HUES48 (cell line): ENCODE data around the gene AP2S1.

ENCODE experiments used
- H3K27ac ChIP-seq: one replicate; pipeline ENCODE4 v1.7.0; 2013; ENCODE audit warnings: low read depth, low read length, inconsistent platforms
- H3K27me3 ChIP-seq: 2 replicates; pipeline ENCODE4 v1.6.1; 2013; ENCODE audit warnings: mild to moderate bottlenecking, low read length; ENCODE audit not compliant: control insufficient read depth, insufficient read depth
- H3K36me3 ChIP-seq: 2 replicates; pipeline ENCODE4 v1.6.1; 2013; ENCODE audit warnings: low read length; ENCODE audit not compliant: control insufficient read depth, insufficient read depth
- H3K4me1 ChIP-seq: 2 replicates; pipeline ENCODE4 v1.6.1; 2013; ENCODE audit warnings: mild to moderate bottlenecking, low read length; ENCODE audit not compliant: control insufficient read depth, insufficient read depth
- H3K4me3 ChIP-seq: 2 replicates; pipeline ENCODE4 v1.5.1; 2013; ENCODE audit warnings: mild to moderate bottlenecking, low read depth, low read length
- H3K9ac ChIP-seq: 2 replicates; pipeline ENCODE4 v1.6.1; 2013; ENCODE audit warnings: mild to moderate bottlenecking, low read depth, low read length, moderate library complexity
- H3K9me3 ChIP-seq: 2 replicates; pipeline ENCODE4 v1.6.1; 2013; ENCODE audit warnings: low read length; ENCODE audit not compliant: control insufficient read depth, insufficient read depth

AP2S1 gene

GRCh38 chr19:46850228-46851203, at the start of gene AP2S1:
Gene AP2S1, minus strand, starts transcription at chr19:46850846. Its CDS starts 80 bp downstream, at chr19:46850766.
- Histone ChIP-seq H3K9me3 (no peaks in the 10 kb centered on the region), H3K27ac (peak within 1 kb of the TSS; percentile 90), H3K27me3 (peaks cover 5% of the 10 kb centered on the region), H3K4me1 (peaks cover 8% of the 10 kb centered on the region; the same call in 1 of the 2 replicates), H3K9ac (peak within 1 kb of the TSS; percentile 82), H3K36me3 (peaks cover 9% of the 10 kb centered on the region), H3K4me3 (peak within 1 kb of the TSS; percentile 88)

GRCh38 chr19:46900341-46900740, 49.7 kb upstream of the AP2S1 start:
- no peaks in the 10 kb centered on the region for H3K27me3 ChIP-seq
- H3K9me3 ChIP-seq: no peaks in the 10 kb centered on the region
- H3K4me1 ChIP-seq: peaks cover 26% of the 10 kb centered on the region
- H3K36me3 ChIP-seq: no peaks in the 10 kb centered on the region
- H3K9ac ChIP-seq: no peak overlapping the region
- no peak overlapping the region for H3K27ac ChIP-seq
- H3K4me3 ChIP-seq: no peak overlapping the region

- H3K27me3 ChIP-seq: no peaks in the 10 kb centered on the region
- no peak overlapping the region for H3K4me3 ChIP-seq
- H3K9me3 ChIP-seq: no peaks in the 10 kb centered on the region
- H3K4me1 ChIP-seq: peaks cover 19% of the 10 kb centered on the region
- H3K36me3 ChIP-seq: no peaks in the 10 kb centered on the region
- no peak overlapping the region for H3K9ac ChIP-seq
- no peak overlapping the region for H3K27ac ChIP-seq
These were observed 48.1 kb upstream of the AP2S1 start for GRCh38 chr19:46898731-46899130.

- Histone ChIP-seq H3K27me3 (no peaks in the 10 kb centered on the region), H3K9ac (no peak overlapping the region), H3K36me3 (no peaks in the 10 kb centered on the region), H3K9me3 (no peaks in the 10 kb centered on the region), H3K4me1 (peaks cover 8% of the 10 kb centered on the region; the same call in 1 of the 2 replicates), H3K27ac (no peak overlapping the region), H3K4me3 (no peak overlapping the region)
These were observed 45.6 kb upstream of the AP2S1 start for GRCh38 chr19:46896076-46896794.

- peaks cover 3% of the 10 kb centered on the region; the same call in 1 of the 2 replicates for H3K4me1 ChIP-seq
- no peaks in the 10 kb centered on the region for H3K27me3 ChIP-seq
- no peak overlapping the region for H3K9ac ChIP-seq
- H3K9me3 ChIP-seq: no peaks in the 10 kb centered on the region
- H3K27ac ChIP-seq: no peak overlapping the region
- no peak overlapping the region for H3K4me3 ChIP-seq
- no peaks in the 10 kb centered on the region for H3K36me3 ChIP-seq
These were observed 41.9 kb upstream of the AP2S1 start for GRCh38 chr19:46892252-46893179.

- Histone ChIP-seq H3K27me3 (no peaks in the 10 kb centered on the region), H3K4me3 (no peak overlapping the region), H3K9ac (no peak overlapping the region), H3K36me3 (no peaks in the 10 kb centered on the region), H3K4me1 (peaks cover 3% of the 10 kb centered on the region; the same call in 1 of the 2 replicates), H3K27ac (no peak overlapping the region), H3K9me3 (no peaks in the 10 kb centered on the region)
These were observed 40.0 kb upstream of the AP2S1 start for GRCh38 chr19:46890423-46891170.

GRCh38 chr19:46887240-46887782, 36.7 kb upstream of the AP2S1 start:
- H3K4me3 ChIP-seq: no peak overlapping the region

GRCh38 chr19:46886546-46887239, 36.0 kb upstream of the AP2S1 start:
- H3K27me3 ChIP-seq: no peaks in the 10 kb centered on the region
- H3K9ac ChIP-seq: no peak overlapping the region
- H3K36me3 ChIP-seq: no peaks in the 10 kb centered on the region
- H3K27ac ChIP-seq: no peak overlapping the region
- no peaks in the 10 kb centered on the region for H3K9me3 ChIP-seq
- H3K4me1 ChIP-seq: no peaks in the 10 kb centered on the region
- no peak overlapping the region for H3K4me3 ChIP-seq

More at GRCh38 chr19:46887240-46887782, 36.7 kb upstream of the AP2S1 start:
- no peaks in the 10 kb centered on the region for H3K9me3 ChIP-seq
- H3K9ac ChIP-seq: no peak overlapping the region
- H3K27me3 ChIP-seq: no peaks in the 10 kb centered on the region
- no peak overlapping the region for H3K27ac ChIP-seq
- H3K36me3 ChIP-seq: no peaks in the 10 kb centered on the region
- no peaks in the 10 kb centered on the region for H3K4me1 ChIP-seq

GRCh38 chr19:46885411-46885810, 34.8 kb upstream of the AP2S1 start:
- no peaks in the 10 kb centered on the region for H3K36me3 ChIP-seq
- H3K9ac ChIP-seq: no peak overlapping the region
- H3K4me1 ChIP-seq: no peaks in the 10 kb centered on the region
- no peak overlapping the region for H3K4me3 ChIP-seq
- H3K27ac ChIP-seq: no peak overlapping the region
- no peaks in the 10 kb centered on the region for H3K27me3 ChIP-seq
- no peaks in the 10 kb centered on the region for H3K9me3 ChIP-seq
